ENCODE measurements around the gene ANGPTL8.

DNA sequence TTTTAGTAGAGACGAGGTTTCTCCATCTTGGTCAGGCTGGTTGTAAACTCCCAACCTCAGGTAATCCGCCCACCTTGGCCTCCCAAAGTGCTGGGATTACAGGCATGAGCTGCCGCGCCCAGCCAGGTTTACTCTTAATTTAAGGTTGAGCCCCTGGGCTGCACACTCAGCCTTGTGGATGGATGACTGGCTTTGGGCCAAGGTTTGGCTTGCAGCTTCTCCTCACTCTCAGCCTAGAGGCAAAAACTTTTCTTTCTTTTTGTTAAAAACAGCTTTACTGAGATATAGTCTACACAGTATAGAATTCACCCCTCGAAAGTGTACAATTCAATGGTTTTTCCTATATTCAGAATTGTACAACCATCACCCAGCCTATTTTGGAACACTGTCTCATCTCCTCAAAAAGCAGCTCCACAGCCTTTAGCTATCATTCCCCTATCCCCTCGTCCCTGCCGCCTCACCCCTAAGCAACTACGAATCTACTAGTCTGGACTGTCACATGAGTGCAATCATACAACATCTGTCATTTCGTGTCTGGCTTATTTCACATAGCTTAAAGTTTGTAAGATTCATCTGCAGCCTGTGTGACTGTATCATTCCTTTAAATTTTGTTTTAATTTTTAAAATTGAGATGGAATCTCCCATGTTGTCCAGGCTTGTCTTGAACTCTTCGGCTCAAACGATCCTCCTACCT lies 42.1 kb downstream of the ANGPTL8 start:
- TF ChIP-seq YY1 (IDR thresholded peaks at IDR 0.05; ENCODE audit: insufficient read depth, insufficient read length) (no peak), SUZ12 (IDR thresholded peaks at IDR 0.05; ENCODE audit: extremely low read depth, insufficient read depth, insufficient read length) (no peak)

All from NT2/D1 (cell line).